Measurements from ENCODE around the gene SLC38A8.

The SLC38A8 gene

GRCh38 chr16:84005391-84005790 is 37.2 kb downstream of the SLC38A8 start:
- Histone ChIP-seq H3K4me1 (ENCODE audit: control insufficient read depth in 1 of 2, insufficient read depth in 1 of 2, low read depth in 1 of 2, low read length in 1 of 2) (no peaks in the 10 kb centered on the region), H3K9me3 (no peaks in the 10 kb centered on the region), H3K27me3 (peaks cover 80% of the 10 kb centered on the region), H3K36me3 (no peaks in the 10 kb centered on the region), H3K27ac (no peak overlapping the region), H3K4me3 (ENCODE audit: low read depth in 1 of 2, low read length in 1 of 2) (no peak overlapping the region)
- TF ChIP-seq, protein P1, sequence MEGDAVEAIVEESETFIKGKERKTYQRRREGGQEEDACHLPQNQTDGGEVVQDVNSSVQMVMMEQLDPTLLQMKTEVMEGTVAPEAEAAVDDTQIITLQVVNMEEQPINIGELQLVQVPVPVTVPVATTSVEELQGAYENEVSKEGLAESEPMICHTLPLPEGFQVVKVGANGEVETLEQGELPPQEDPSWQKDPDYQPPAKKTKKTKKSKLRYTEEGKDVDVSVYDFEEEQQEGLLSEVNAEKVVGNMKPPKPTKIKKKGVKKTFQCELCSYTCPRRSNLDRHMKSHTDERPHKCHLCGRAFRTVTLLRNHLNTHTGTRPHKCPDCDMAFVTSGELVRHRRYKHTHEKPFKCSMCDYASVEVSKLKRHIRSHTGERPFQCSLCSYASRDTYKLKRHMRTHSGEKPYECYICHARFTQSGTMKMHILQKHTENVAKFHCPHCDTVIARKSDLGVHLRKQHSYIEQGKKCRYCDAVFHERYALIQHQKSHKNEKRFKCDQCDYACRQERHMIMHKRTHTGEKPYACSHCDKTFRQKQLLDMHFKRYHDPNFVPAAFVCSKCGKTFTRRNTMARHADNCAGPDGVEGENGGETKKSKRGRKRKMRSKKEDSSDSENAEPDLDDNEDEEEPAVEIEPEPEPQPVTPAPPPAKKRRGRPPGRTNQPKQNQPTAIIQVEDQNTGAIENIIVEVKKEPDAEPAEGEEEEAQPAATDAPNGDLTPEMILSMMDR (IDR thresholded peaks at IDR 0.05): no peak

DNA sequence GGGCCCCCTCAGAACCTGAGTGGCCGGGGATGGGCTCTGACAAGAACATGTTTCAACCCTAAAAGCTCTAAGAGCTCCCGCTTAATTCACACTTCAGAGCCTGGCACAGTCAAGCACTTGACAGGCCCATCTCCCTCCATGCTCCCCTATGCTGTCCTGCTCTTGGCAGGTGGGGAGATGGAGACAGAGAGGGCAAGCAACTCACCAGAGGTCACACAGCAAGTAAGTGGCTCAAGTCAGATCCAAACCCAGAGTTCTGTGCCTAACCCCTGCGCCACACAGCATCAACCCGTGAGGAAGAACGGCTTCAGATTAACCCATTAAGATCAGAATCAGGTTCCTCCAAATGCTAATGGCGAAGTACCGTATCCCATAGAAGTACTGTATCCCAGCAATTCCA is 38.2 kb downstream of the SLC38A8 start:
- TF ChIP-seq, protein P1 (IDR thresholded peaks at IDR 0.05): no peak
- no peaks in the 10 kb centered on the region for H3K36me3 ChIP-seq
- H3K27me3 ChIP-seq: peaks cover 80% of the 10 kb centered on the region
- no peaks in the 10 kb centered on the region for H3K9me3 ChIP-seq
- no peak overlapping the region for H3K4me3 ChIP-seq (ENCODE audit: low read depth in 1 of 2, low read length in 1 of 2)
- no peaks in the 10 kb centered on the region for H3K4me1 ChIP-seq (ENCODE audit: control insufficient read depth in 1 of 2, insufficient read depth in 1 of 2, low read depth in 1 of 2, low read length in 1 of 2)
- H3K27ac ChIP-seq: no peak overlapping the region

- TF ChIP-seq, protein P1 (IDR thresholded peaks at IDR 0.05): no peak
- no peaks in the 10 kb centered on the region for H3K4me1 ChIP-seq (ENCODE audit: control insufficient read depth in 1 of 2, insufficient read depth in 1 of 2, low read depth in 1 of 2, low read length in 1 of 2)
- H3K9me3 ChIP-seq: no peaks in the 10 kb centered on the region
- no peaks in the 10 kb centered on the region for H3K36me3 ChIP-seq
- no peak overlapping the region for H3K4me3 ChIP-seq (ENCODE audit: low read depth in 1 of 2, low read length in 1 of 2)
- peaks cover 84% of the 10 kb centered on the region for H3K27me3 ChIP-seq
- no peak overlapping the region for H3K27ac ChIP-seq
These were observed 39.6 kb downstream of the SLC38A8 start for GRCh38 chr16:84003038-84003437.

GRCh38 chr16:84001726-84002125 is 40.9 kb downstream of the SLC38A8 start:
- Histone ChIP-seq H3K27ac (no peak overlapping the region), H3K27me3 (peaks cover 83% of the 10 kb centered on the region), H3K36me3 (no peaks in the 10 kb centered on the region), H3K4me1 (ENCODE audit: control insufficient read depth in 1 of 2, insufficient read depth in 1 of 2, low read depth in 1 of 2, low read length in 1 of 2) (no peaks in the 10 kb centered on the region), H3K9me3 (no peaks in the 10 kb centered on the region), H3K4me3 (ENCODE audit: low read depth in 1 of 2, low read length in 1 of 2) (no peak overlapping the region)
- TF ChIP-seq, protein P1 (IDR thresholded peaks at IDR 0.05): no peak

- Histone ChIP-seq H3K9me3 (no peaks in the 10 kb centered on the region), H3K27ac (no peak overlapping the region), H3K4me3 (ENCODE audit: low read depth in 1 of 2, low read length in 1 of 2) (no peak overlapping the region), H3K4me1 (ENCODE audit: control insufficient read depth in 1 of 2, insufficient read depth in 1 of 2, low read depth in 1 of 2, low read length in 1 of 2) (peaks cover 3% of the 10 kb centered on the region in 2 experiments), H3K36me3 (no peaks in the 10 kb centered on the region), H3K27me3 (peaks cover 83% of the 10 kb centered on the region)
- TF ChIP-seq, protein P1 (IDR thresholded peaks at IDR 0.05): no peak
These were observed 41.5 kb downstream of the SLC38A8 start for GRCh38 chr16:84000989-84001642.
